Mucosa of gallbladder (tissue), 1 donor: ENCODE data around the gene GBP7. TPM values are rescaled to one million over a fixed set of nuclear protein-coding genes. Genes with fewer than 3 reads are reported as not detected.
A peak's percentile ranks its signal among the peaks of the same experiment; 100 is the strongest.
"Not testable (repeated sequence)": the region's sequence is repeated elsewhere in the genome, so short reads cannot be mapped to it uniquely, and the experiment has no call there.

Source experiments
- DNase-seq: peaks from one replicate; pipeline ENCODE4 v3.0.0-alpha.2; 2020; ENCODE audit warnings: low spot score
- total RNA-seq: library from RNA; stranded (reverse); gene quantifications from one replicate; pipeline ENCODE4 v1.2.1, GENCODE V29; 2021
- donor health status: DM: no; HTN: no; CAD: no.

The GBP7 gene
- not detected for total RNA-seq

- no peak for DNase-seq
Measured at GRCh38 chr1:89175601-89176256, at the start of gene GBP7. GBP7 (minus strand) TSS chr1:89176003; CDS start chr1:89171935, 4,068 bp downstream.

- no peak for DNase-seq
Measured at GRCh38 chr1:89221341-89221740, 45.5 kb upstream of the GBP7 start.

- not testable (repeated sequence) for DNase-seq
Measured at GRCh38 chr1:89219851-89220250, 44.0 kb upstream of the GBP7 start.

- not testable (repeated sequence) for DNase-seq
Measured at GRCh38 chr1:89218941-89219340, 43.1 kb upstream of the GBP7 start.

- no peak for DNase-seq
Measured at GRCh38 chr1:89213347-89213746, 37.5 kb upstream of the GBP7 start.

- no peak for DNase-seq
Measured at GRCh38 chr1:89211035-89211634, 35.3 kb upstream of the GBP7 start.

- no peak for DNase-seq
Measured at GRCh38 chr1:89206373-89206772, 30.6 kb upstream of the GBP7 start.

- DNase-seq = no peak
Measured at GRCh38 chr1:89203166-89203565, 27.4 kb upstream of the GBP7 start.

- DNase-seq = no peak
Measured at GRCh38 chr1:89201106-89201794, 25.4 kb upstream of the GBP7 start.

- DNase-seq = no peak
Measured at GRCh38 chr1:89200663-89201062, 24.9 kb upstream of the GBP7 start.

- DNase-seq = no peak
Measured at GRCh38 chr1:89199525-89200031, 23.8 kb upstream of the GBP7 start.

- DNase-seq = peak; percentile 20
Measured at GRCh38 chr1:89198491-89199072, 22.8 kb upstream of the GBP7 start, which contains the start of gene GBP4. GBP4 (minus strand) TSS chr1:89198942; CDS start chr1:89198834, 108 bp downstream.

GRCh38 chr1:89198081-89198480 lies 22.3 kb upstream of the GBP7 start:
- no peak for DNase-seq

GRCh38 chr1:89195476-89195875 lies 19.7 kb upstream of the GBP7 start:
- DNase-seq = no peak

- DNase-seq = no peak
Measured at GRCh38 chr1:89191314-89191713, 15.5 kb upstream of the GBP7 start.

GRCh38 chr1:89190017-89190416 lies 14.2 kb upstream of the GBP7 start:
- no peak for DNase-seq

- DNase-seq = no peak
Measured at GRCh38 chr1:89179343-89179742, 3.5 kb upstream of the GBP7 start.

- no peak for DNase-seq
Measured at GRCh38 chr1:89176971-89177370, 1.2 kb upstream of the GBP7 start.

- DNase-seq = no peak
Measured at GRCh38 chr1:89174491-89174890, 1.3 kb downstream of the GBP7 start.

- DNase-seq = no peak
Measured at GRCh38 chr1:89172468-89173143, 3.2 kb downstream of the GBP7 start.

GRCh38 chr1:89171067-89171438 lies 4.8 kb downstream of the GBP7 start:
- DNase-seq = no peak
